UCSD-AML1 (cell line): Measurements from ENCODE around the gene SPATC1L.
"Not testable (repeated sequence)": the region's sequence is repeated elsewhere in the genome, so short reads cannot be mapped to it uniquely, and the experiment has no call there.

Source experiments
- DNase-seq: peaks from one replicate; lab custom pipeline; 2025; ENCODE audit not compliant: unreplicated experiment; lab: John Stamatoyannopoulos, UW

Gene SPATC1L

GRCh38 chr21:46200877-46201803 is 16.9 kb upstream of the SPATC1L start:
- not testable (repeated sequence) for DNase-seq

GRCh38 chr21:46199436-46200373 is 15.4 kb upstream of the SPATC1L start:
- no peak for DNase-seq

- DNase-seq = no peak
Measured at GRCh38 chr21:46196733-46197132, 12.5 kb upstream of the SPATC1L start.

GRCh38 chr21:46195595-46196195 is 11.4 kb upstream of the SPATC1L start:
- no peak for DNase-seq

- no peak for DNase-seq
Measured at GRCh38 chr21:46194374-46195334, 10.4 kb upstream of the SPATC1L start.

- DNase-seq = no peak
Measured at GRCh38 chr21:46193829-46194373, 9.6 kb upstream of the SPATC1L start.

GRCh38 chr21:46191686-46192575 is 7.7 kb upstream of the SPATC1L start:
- no peak for DNase-seq

GRCh38 chr21:46191257-46191685 is 7.0 kb upstream of the SPATC1L start:
- DNase-seq = no peak

GRCh38 chr21:46190491-46191131 is 6.4 kb upstream of the SPATC1L start:
- no peak for DNase-seq

- no peak for DNase-seq
Measured at GRCh38 chr21:46189959-46190490, 5.8 kb upstream of the SPATC1L start.

- DNase-seq = no peak
Measured at GRCh38 chr21:46189213-46189958, 5.1 kb upstream of the SPATC1L start.

- DNase-seq = no peak
Measured at GRCh38 chr21:46188226-46189212, 4.3 kb upstream of the SPATC1L start.

GRCh38 chr21:46187814-46188213 is 3.6 kb upstream of the SPATC1L start:
- DNase-seq = no peak

- no peak for DNase-seq
Measured at GRCh38 chr21:46187261-46187660, 3.0 kb upstream of the SPATC1L start.

- no peak for DNase-seq
Measured at GRCh38 chr21:46185716-46186115, 1.5 kb upstream of the SPATC1L start.
